DMS53 (cell line): ENCODE data around the gene FASTK.
A peak's percentile ranks its signal among the peaks of the same experiment; 100 is the strongest.

Experiments
- DNase-seq: peaks from one replicate; lab custom pipeline; 2025; lab: John Stamatoyannopoulos, UW

FASTK gene

DNA sequence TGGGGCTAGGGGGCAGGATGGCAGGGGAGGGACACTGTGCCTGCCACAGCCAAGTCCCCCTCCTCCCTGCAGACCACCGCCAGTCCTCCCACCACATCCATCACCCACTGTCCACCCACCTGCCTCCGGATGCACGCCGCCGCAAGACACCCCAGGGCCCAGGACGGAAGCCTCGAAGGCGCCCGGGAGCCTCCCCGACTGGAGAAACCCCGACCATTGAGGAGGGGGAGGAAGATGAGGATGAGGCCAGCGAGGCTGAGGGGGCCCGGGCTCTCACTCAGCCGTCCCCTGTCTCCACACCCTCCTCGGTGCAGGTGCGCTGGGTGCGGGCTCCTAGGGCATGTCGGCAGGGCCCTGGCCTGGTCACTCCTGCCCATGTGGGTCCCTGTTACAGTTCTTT is 16.2 kb downstream of the FASTK start:
- DNase-seq: no peak

DNA sequence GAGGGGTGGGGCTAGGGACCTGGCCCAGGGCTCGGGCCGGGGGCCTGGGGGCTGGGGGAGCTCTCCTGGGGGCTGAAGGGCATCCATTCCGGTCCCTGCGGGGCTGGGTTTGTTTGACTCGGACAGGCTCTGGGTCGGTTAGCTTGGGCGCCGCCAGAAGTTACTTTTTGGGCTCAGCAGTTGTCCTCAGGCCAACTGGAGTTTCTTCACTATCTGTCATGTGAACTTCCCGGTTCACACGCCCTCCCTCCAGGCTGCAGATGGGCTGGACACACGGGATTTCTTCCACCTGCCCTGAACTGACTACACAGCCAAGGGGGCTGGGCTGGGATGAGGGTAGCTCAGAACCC is 17.4 kb downstream of the FASTK start:
- peak; percentile 70 for DNase-seq

- peak; percentile 100 for DNase-seq
These were observed 18.0 kb downstream of the FASTK start for GRCh38 chr7:151062399-151063211.

GRCh38 chr7:151062111-151062398 is 18.6 kb downstream of the FASTK start:
- no peak for DNase-seq

- peak; percentile 38 for DNase-seq
These were observed 19.1 kb downstream of the FASTK start for GRCh38 chr7:151061213-151062110.

- peak; percentile 56 for DNase-seq
These were observed 20.0 kb downstream of the FASTK start for GRCh38 chr7:151060416-151061212.

GRCh38 chr7:151060113-151060415 is 20.5 kb downstream of the FASTK start:
- DNase-seq: no peak

- DNase-seq: peak; percentile 92
These were observed 21.1 kb downstream of the FASTK start, which contains the start of gene SLC4A2 for GRCh38 chr7:151059367-151060112. TSS of gene SLC4A2 (plus strand) at chr7:151059589. CDS start at chr7:151061988, 2,399 bp downstream.

- DNase-seq: peak; percentile 75
These were observed 21.7 kb downstream of the FASTK start for GRCh38 chr7:151058781-151059366.

DNA sequence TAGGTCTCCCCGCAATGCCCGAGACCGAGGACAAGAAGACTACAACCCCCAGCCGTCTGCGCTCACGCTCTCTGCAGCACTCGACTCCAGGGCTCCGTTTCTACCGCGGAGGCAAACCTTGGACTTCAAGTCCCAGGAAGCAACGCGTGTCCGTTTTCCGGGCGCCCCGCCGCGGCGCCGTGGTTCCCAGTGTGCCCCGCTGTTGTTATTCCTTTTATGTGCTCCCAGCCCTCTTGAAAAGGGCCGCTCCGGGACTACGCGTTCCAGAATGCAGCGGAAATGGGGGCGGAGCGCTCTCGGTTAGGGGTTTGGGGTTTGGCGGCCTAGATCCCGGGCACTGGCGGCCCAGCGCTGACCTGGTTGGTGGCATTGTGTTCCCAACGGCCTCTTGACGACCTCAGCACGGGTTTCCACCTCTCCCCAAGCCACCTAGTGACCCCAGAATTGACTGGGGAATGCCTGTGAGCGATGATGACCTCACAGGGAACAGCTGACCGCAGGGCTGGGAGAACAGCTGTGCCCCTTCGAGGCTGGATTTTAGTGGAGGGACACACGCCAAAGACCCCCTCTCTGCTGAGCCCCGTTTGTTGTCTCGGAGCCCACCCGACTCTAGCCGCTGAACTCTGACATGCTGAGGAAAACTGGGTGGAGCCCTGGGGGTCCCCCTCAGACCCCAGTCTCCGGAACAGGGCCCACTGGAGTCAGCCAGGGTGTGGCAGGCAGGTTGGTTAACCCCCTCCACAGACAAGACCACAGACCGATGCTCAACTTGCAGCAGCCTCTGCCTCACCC is 22.4 kb downstream of the FASTK start:
- peak; percentile 100 for DNase-seq

- peak; percentile 83 for DNase-seq
These were observed 23.1 kb downstream of the FASTK start, which contains the start of gene CDK5 for GRCh38 chr7:151057506-151057988. TSS of gene CDK5 (minus strand) at chr7:151057897. CDS start at chr7:151057848, 49 bp downstream.

- no peak for DNase-seq
These were observed 23.7 kb downstream of the FASTK start for GRCh38 chr7:151056666-151057505.

GRCh38 chr7:151056283-151056665 is 24.3 kb downstream of the FASTK start:
- no peak for DNase-seq

DNA sequence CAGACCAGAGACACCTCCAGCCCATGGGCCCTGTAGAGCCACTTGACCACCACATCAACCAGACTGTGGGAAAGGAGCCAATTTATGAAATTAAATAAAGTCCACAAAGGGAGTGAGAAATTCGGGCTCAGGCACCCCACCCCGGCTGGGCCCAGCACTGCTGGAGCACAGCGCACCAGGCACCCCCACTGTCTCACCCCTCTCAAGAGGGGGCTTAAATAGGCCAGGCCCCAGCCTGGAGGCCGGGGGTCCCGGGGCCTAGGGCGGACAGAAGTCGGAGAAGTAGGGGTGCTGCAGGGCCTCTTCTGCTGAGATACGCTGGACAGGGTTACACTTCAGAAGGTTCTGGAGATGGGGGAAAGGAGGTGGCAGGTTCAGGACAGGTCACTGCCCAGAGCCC is 26.9 kb downstream of the FASTK start:
- DNase-seq: no peak

- DNase-seq: no peak
These were observed 27.5 kb downstream of the FASTK start for GRCh38 chr7:151053096-151053495.

DNA sequence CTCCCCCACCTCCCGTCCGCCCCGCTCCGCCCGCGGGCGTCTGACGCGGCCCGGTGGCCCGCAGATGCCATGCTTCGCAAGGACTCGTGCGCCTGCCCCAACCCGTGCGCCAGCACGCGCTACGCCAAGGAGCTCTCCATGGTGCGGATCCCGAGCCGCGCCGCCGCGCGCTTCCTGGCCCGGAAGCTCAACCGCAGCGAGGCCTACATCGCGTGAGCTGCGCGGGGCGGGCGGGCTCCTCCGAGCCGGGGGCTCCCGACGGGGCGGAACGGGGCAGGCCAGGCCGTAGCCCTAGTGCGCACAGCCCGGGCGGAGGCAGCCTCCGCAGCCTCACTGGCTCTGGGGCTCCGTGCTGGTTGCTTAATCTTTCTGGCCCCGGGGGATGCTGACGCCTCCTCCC is 29.5 kb downstream of the FASTK start:
- DNase-seq: peak; percentile 85

- DNase-seq: no peak
These were observed 31.6 kb downstream of the FASTK start for GRCh38 chr7:151048911-151049463.

DNA sequence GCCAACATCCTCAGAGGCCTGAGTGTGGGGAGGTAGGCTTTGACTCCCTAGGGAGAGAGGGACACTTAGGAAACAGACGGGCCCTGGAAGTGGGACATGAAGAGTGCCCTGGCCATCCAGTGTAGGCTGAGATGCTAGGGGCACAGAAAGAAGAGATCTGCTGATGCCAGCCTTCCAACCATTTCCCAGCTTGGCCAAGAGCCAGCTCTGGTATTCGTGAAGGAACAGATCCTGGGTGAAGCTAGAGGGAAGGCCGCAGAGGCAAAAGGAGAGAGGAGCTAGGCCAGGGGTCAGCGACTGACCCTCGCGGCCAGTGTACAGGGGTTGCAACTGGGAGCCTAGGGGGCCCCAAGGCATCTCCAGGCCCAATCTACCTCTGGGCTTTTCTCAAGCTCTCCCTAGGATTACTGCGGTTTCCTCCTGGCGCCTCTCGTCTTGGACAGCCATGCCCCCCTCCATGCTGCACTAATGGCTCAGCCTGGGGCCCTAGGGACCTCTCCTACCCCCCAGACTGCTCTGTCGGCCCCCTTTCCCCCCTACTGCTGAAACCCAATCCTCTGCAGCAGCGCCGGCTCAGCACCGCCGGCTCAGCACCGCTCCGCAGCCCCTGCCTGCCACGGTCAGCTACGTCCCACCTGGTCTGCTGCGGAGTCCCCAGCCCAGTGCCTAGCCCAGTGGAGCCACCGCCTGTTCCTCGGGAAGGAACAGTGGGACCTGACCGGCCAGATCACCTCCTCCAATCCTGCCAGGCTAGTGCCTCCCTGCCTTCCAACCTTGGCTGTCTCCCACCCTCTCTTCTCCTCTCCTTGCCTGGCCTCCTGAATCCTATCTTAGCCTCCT is 32.4 kb downstream of the FASTK start, which contains the start of gene ASIC3:
TSS of gene ASIC3 (plus strand) at position 556 of the 840 bp plus-strand sequence. CDS start 355 bp downstream, outside the sequence.
- no peak for DNase-seq
